GM21723 (cell line): ENCODE data around the gene KIF26B.

Source experiments
- ATAC-seq: cut with Tn5 transposase; IDR thresholded peaks from one replicate; pipeline ENCODE4 v1.9.1; 2021; ENCODE audit warnings: mild to moderate bottlenecking, moderate library complexity; ENCODE audit not compliant: unreplicated experiment

The KIF26B gene

GRCh38 chr1:245234217-245235081 lies 79.7 kb downstream of the KIF26B start:
- no peak for ATAC-seq

GRCh38 chr1:245235156-245235555 lies 80.4 kb downstream of the KIF26B start:
- ATAC-seq = no peak

DNA sequence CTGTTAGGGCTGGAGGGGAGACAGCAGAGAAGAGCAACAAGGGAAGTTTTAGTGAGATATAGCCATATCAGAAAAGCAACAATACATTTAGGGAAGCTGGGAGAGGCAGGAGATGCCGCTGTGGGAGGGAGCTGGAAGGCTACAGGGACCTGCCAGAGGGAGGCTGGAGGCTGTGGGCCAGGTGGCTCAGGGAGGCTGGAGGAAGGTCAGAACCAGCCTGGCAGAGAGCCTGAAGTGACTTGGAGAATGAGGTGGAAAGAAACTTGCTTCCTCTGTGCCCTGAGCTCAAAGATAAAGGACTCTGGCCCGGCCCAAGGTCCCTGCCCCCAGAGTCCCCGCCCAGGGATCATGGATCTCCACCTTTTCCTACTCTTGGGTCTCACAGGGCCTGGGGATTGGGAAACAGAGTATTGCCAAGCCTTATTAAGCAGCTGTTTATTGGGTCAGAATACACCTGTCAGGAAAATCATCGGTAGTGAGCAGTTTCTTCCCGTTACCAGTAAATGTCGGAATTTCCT lies 85.9 kb downstream of the KIF26B start:
- ATAC-seq = no peak

DNA sequence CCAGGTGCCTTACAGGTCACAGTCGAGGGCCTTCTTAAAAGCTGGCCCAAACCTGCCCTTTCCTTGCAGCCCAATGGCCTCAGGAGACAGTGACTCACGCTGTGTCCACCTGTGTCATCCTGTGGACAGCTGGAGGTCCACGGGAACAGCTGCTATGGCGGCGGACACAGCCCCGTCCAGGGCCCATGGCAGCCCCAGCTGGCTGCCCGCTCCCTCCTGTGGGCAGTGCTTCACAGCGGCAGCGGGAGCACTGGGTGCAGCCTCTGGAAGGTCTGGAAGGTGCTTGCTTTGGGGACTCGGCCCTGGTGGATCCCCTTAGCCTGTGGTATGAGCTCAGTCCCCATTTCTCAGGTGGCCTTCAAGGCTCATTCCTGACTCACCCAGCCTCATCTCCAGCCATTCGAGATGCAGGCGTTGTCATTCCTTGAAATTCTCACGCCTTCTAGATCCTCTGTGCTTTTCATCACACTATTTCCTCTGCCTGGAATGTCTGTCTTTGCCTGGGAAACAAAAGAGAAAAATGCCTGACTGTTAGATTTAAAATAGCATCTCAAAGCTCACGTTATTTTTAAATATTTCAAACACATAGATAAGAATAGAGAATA lies 86.8 kb downstream of the KIF26B start:
- ATAC-seq = no peak

DNA sequence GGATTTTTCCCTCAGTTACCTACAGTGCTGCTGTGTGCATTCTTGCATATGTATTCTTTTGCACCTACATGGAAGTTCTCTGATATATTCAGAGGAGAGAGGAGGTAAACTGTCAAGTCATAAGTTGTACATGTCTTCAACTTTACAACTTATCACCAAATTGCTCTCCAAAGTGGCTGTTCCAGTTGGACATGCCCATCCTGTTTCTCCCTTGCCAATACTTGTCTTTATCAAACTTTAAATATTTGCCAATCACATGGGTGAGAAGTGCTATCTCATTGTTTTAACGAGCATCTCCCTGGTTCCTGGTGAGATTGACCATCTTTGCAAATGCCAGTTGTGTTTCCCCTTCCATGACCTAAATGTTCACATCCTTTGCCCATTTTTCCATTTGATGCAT lies 88.2 kb downstream of the KIF26B start:
- no peak for ATAC-seq

DNA sequence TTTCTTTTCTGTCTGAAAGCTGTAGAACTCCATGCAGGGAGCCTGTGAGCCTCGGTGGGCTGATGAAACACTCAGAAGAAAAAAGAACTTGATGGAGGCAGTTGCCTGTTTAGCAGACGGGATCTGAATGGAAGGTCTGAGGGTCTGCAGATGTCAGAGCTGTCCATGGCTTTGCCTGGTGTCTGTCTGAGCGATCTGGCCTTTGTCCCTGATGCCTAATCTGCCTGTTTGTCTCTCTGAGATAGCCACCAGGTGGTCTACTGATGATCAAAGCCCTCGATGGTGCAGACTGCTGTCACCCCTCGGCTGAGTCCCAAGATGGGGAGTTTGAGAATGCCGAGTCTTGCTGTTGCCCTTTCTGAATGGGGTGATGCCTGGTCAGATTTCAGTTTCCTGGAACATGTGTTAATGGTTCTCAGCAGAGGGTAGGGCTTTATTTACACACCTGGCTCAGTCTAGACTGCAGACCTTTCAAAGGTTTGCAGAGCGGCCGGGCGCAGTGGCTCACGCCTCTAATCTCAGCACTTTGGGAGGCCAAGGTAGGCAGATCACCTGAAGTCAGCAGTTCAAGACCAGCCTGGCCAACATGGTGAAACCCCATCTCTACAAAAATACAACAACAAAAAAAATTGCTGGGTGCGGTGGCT lies 90.4 kb downstream of the KIF26B start:
- ATAC-seq = no peak

- ATAC-seq = no peak
These were observed 91.6 kb downstream of the KIF26B start for GRCh38 chr1:245246433-245246832.

DNA sequence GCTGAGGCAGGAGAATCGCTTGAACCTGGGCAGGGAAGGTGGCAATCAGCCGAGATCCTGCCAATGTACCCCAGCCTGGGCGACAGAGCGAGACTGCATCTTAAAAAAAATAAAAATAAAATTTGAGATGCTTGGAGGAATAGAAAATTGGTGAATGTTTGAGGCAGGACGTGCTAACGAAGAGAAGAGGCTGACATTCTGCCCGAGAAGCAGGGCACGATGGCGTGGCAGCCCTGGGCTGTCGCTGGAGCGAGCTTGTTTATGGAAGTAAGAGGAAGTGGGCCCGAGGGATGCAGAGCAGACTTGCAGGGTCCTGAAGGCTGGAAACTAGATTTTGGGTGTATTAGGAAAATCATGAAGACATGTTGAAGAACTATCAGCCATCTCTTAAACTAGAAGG lies 92.6 kb downstream of the KIF26B start:
- ATAC-seq = no peak

- ATAC-seq = no peak
These were observed 93.0 kb downstream of the KIF26B start for GRCh38 chr1:245247801-245248200.

- ATAC-seq = no peak
These were observed 93.5 kb downstream of the KIF26B start for GRCh38 chr1:245248231-245248731.

DNA sequence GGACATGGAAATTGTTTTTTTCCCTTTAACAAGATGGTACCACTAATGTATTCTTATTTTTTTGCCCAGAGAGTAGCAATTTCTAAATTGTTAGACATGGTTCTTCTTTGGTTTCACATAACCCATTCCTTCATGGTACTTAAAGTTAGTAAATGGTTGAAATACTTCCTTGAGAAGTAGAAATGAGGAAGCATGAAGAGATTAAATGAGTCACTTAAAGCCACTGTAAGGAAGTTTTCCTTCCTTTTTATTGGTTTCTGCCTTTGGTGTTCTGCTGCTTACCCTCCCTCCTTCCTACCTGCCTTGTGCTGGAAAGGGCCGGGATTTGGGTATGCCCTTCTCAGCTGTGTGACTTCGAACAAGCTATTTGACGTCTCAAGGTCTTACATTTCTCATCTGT lies 101.0 kb downstream of the KIF26B start:
- no peak for ATAC-seq

DNA sequence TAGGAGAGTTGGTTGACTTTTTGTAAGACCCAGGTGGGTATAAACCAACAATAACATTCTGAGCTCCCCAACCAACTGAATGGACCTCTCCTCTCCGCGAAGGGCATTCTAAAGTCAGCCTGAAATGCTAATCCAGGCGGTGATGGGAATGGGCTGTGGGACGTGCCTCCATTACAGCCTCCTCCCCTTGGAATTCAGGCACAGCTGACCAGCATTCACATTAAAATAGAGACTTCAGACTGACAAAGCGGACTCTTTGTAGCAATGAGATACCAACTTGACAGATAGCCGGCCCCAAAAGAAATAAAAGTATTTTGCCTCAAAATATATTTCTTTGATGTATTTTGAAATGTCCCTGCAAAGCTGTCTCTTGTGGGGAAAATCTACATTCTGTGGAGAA lies 101.7 kb downstream of the KIF26B start:
- ATAC-seq = no peak

DNA sequence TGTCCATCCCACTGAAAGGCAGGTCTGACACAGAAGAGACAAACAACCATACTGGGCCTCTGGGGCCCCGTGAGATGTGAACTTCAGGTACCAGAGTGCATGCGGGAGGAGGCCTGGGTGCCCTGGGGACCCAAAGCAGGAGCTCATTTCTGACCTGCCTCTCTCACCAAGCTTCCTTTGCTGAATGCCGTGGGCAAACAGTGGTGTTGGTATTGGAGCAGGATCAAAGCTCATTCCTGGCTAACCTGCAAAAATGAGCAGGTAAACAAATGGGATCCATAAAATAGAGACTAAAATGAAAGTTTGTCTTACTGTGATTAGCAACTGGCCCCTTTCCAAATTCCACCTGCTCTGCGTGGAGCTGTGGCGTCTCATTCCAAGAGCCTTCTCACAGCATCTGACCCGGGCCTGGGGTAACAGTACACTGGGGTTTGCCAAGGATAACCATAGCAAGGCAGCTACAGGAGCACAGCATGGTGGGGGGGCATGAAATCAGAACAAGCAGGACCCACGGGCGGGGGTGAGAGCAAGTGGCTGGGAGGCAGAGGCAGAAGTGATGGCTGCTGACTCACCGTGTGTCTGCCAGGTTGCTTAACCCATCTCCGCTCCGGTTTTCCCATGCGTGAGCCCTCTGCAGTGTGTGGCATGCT lies 103.6 kb downstream of the KIF26B start:
- ATAC-seq = no peak

DNA sequence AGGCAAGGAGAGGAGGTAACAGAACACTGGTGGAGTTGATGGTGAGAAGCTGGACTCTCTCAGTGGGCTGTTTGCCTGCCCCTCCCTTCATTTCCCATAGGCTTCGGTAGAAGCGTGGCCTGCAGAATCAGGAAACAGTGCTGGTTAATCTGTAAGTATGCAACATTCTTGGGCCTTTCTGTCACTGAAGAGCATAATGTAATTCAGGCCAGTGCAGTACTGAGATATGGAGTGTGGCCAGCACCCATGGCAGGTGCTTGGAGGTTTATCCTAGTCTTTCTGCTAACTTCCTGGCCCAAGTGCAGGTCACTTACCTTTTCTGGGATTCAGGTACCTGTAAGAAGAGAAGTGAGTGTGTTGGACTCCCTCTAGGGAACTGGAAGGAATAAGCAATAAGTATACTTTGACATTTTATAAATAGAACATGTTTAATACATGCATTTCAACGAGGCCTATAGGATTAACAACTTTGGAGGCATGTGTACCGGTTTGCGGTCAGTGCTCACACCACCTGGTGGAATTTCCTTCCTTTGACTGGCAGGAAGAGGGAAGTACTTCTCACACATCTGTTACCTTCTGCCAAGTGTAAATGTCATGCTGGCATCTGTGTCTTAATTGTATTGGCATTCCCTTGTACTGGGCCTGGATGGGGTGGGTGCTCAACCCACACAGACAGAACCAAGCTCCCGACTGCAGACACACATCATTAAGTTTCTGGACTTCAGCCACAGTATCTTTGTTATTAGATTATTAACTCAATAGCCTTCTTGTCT lies 105.5 kb downstream of the KIF26B start:
- no peak for ATAC-seq

GRCh38 chr1:245260883-245261282 lies 106.1 kb downstream of the KIF26B start:
- no peak for ATAC-seq

GRCh38 chr1:245261786-245262185 lies 107.0 kb downstream of the KIF26B start:
- no peak for ATAC-seq

DNA sequence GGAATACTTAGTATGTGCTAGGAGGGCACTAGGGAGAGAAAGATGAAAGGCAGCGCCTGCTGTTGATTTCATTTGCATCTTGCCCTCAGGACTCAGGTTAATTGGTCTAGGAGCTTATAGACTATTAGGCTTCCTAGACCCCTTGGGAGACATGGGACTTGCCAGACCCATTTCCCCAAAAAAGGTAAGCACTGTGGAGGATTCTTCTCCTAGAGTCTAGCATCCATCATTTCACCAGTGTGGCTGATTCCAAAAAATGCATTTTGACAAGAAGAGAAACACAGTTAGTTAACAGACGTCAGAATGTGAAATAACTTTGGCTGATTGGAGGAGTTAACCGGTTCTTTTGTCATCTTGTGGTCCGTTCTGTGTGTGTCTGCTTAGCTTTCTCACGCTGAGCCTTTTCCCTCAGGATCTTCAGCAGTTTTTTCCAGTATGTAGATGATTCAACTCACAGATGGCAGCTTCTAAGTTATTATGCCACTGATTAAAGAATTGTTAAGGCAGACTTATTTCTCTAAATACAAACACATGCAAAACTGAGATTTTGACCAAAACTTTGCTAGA lies 108.8 kb downstream of the KIF26B start:
- ATAC-seq = no peak

DNA sequence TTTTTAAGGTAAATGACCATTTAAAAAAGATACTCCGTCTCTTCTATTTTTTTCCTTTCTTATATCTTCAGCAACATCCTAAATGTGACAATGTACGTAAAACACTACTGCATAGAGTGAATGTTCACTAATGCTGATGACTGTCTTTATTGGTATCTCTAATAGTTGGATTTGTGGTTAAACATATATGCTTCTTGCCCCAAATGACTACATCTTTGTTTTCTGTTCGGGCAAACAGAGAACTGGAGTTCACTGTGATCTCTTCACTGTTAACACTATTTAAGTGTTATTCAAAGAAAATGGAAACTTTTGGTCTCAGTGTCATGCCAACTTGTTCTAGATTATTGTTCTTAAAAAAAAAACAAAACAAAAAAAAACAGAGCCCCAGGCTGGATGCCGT lies 109.4 kb downstream of the KIF26B start:
- no peak for ATAC-seq

DNA sequence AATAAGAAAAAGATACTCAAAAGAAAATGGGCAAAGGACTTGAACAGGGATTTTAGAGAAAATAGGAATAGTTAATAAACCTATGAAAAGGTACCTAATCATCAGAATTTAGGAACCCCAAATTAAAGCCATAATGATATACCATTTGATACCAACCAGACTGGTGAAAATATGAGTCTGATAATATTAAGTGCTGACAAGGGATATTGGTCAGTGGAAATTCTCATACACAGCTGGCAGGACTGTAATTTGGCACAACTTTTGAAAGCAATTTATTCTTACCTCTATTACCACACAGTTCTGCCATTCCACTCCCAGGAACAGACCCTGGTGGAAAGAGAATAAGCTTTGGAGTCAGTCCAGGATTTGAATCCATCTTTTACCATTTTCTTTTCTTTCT lies 111.3 kb downstream of the KIF26B start:
- no peak for ATAC-seq

- no peak for ATAC-seq
These were observed 115.3 kb downstream of the KIF26B start for GRCh38 chr1:245270063-245270462.
